CD14-positive monocyte (primary cell): Measurements from ENCODE around the gene TRAPPC14. TPM values are rescaled to one million over a fixed set of nuclear protein-coding genes. Genes with fewer than 3 reads are reported as not detected.

ENCODE experiments used
- DNase-seq, 3 donors: peaks; one replicate each; pipeline ENCODE4 v3.0.0-alpha.2; 2011 to 2022
- H2AFZ ChIP-seq: 2 replicates; pipeline ENCODE4 v1.6.0; 2012; ENCODE audit warnings: mild to moderate bottlenecking, low read depth, low read length, inconsistent platforms; ENCODE audit not compliant: insufficient read depth, poor library complexity, severe bottlenecking
- H3K27ac ChIP-seq, 2 donors: 1 replicate in 1 of 2; 2 replicates in 1 of 2; pipeline ENCODE4 v1.5.1; 2012 to 2013; ENCODE audit warnings: low read length in 2 of 2, control low read depth in 1 of 2, inconsistent platforms in 1 of 2, low read depth in 1 of 2, mild to moderate bottlenecking in 1 of 2
- H3K27me3 ChIP-seq, 2 donors: one replicate each; pipeline versions ENCODE4 v1.6.0 to v1.6.1; 2011 to 2013; ENCODE audit warnings: low read length in 2 of 2; ENCODE audit not compliant: control insufficient read depth in 2 of 2, insufficient read depth in 2 of 2
- H3K36me3 ChIP-seq, 2 donors: replicated peaks in 1 of 2; 1 replicate in 1 of 2; 2 replicates in 1 of 2; pipeline versions ENCODE4 v1.5.1 to v1.6.1; 2012 to 2013; ENCODE audit warnings: low read length in 2 of 2, control low read depth in 1 of 2, inconsistent platforms in 1 of 2, mild to moderate bottlenecking in 1 of 2; ENCODE audit not compliant: insufficient read depth in 2 of 2, control insufficient read depth in 1 of 2
- H3K4me1 ChIP-seq, 2 donors: 1 replicate in 1 of 2; 2 replicates in 1 of 2; pipeline versions ENCODE4 v1.5.1 to v1.6.1; 2012 to 2013; ENCODE audit warnings: low read length in 2 of 2, control low read depth in 1 of 2, inconsistent platforms in 1 of 2, mild to moderate bottlenecking in 1 of 2, moderate library complexity in 1 of 2; ENCODE audit not compliant: insufficient read depth in 2 of 2, control insufficient read depth in 1 of 2
- H3K4me2 ChIP-seq: replicated peaks from 2 replicates; pipeline ENCODE3; 2012; ENCODE audit warnings: low read length, moderate library complexity, mild to moderate bottlenecking; ENCODE audit not compliant: poor library complexity, severe bottlenecking; ENCODE audit errors: extremely low read depth
- H3K4me3 ChIP-seq, 3 experiments: fragments of 200-600 bp in 1 of 3; sonication (generic) in 1 of 3; replicated peaks in 1 of 3; 1 replicate in 2 of 3; 2 replicates in 1 of 3; pipeline ENCODE4 v1.5.1; 2011 to 2013; ENCODE audit warnings: low read length in 3 of 3, mild to moderate bottlenecking in 3 of 3, control low read depth in 2 of 3, low read depth in 2 of 3, inconsistent platforms in 1 of 3, moderate library complexity in 1 of 3
- H3K79me2 ChIP-seq: 2 replicates; pipeline ENCODE4 v1.6.0; 2012; ENCODE audit warnings: mild to moderate bottlenecking, control low read depth, inconsistent platforms, low read length, moderate library complexity; ENCODE audit not compliant: insufficient read depth
- H3K9ac ChIP-seq: 2 replicates; pipeline ENCODE4 v1.6.0; 2017; ENCODE audit warnings: low read length, mild to moderate bottlenecking; ENCODE audit not compliant: insufficient read depth, poor library complexity, severe bottlenecking
- H3K9me3 ChIP-seq, 2 donors: replicated peaks in 1 of 2; 1 replicate in 1 of 2; 2 replicates in 1 of 2; pipeline versions ENCODE4 v1.5.1 to v1.6.1; 2012 to 2013; ENCODE audit warnings: low read length in 2 of 2, control low read depth in 1 of 2; ENCODE audit not compliant: control insufficient read depth in 1 of 2, insufficient read depth in 1 of 2
- H4K20me1 ChIP-seq: 2 replicates; pipeline ENCODE4 v1.6.0; 2012; ENCODE audit warnings: mild to moderate bottlenecking, low read length, control low read depth, moderate library complexity; ENCODE audit not compliant: insufficient read depth
- H3K27ac Mint-ChIP-seq, 7 donors: one replicate each; pipeline ENCODE4 v1.8.0; 2020; ENCODE audit warnings: mild to moderate bottlenecking in 7 of 7, mixed read lengths in 7 of 7, moderate library complexity in 6 of 7, inconsistent platforms in 2 of 7
- H3K27me3 Mint-ChIP-seq, 3 donors: one replicate each; pipeline ENCODE4 v1.8.0; 2021 to 2022; ENCODE audit warnings: low read depth in 3 of 3, mild to moderate bottlenecking in 3 of 3, mixed read lengths in 3 of 3, moderate library complexity in 3 of 3, inconsistent platforms in 1 of 3
- H3K36me3 Mint-ChIP-seq, 2 donors: one replicate each; pipeline ENCODE4 v1.8.0; 2020; ENCODE audit warnings: mixed read lengths in 2 of 2, inconsistent platforms in 1 of 2, mild to moderate bottlenecking in 1 of 2
- H3K4me1 Mint-ChIP-seq: one replicate; pipeline ENCODE4 v1.8.0; 2020; ENCODE audit warnings: mild to moderate bottlenecking, mixed read lengths
- H3K4me3 Mint-ChIP-seq, 2 donors: one replicate each; pipeline ENCODE4 v1.8.0; 2020; ENCODE audit warnings: mild to moderate bottlenecking in 2 of 2, mixed read lengths in 2 of 2, moderate library complexity in 1 of 2
- H3K9me3 Mint-ChIP-seq, 7 donors: one replicate each; pipeline ENCODE4 v1.8.0; 2020 to 2022; ENCODE audit warnings: mixed read lengths in 7 of 7, mild to moderate bottlenecking in 6 of 7, moderate library complexity in 6 of 7, inconsistent platforms in 2 of 7
- WGBS: methylation state at CpG from one replicate; pipeline ENCODE4 v1.1.5; 2013; ENCODE audit warnings: missing lambda C conversion rate; ENCODE audit not compliant: insufficient coverage; 5-methylcytosine and 5-hydroxymethylcytosine counted together
- intact Hi-C, 2 donors: fragments of 100-400 bp; cut with micrococcal nuclease; formaldehyde crosslinking; loops; one replicate each; pipeline versions ENCODE4 v1.15.0 to v1.15.1; 2023
- polyA plus RNA-seq, 3 donors: library from polyadenylated mRNA; depleted of rRNA in 1 of 3; unstranded in 2 of 3; stranded (reverse) in 1 of 3; fragments of 300-500 nt in 2 of 3; fragments of >200 nt in 1 of 3; fragmentation: Illumina TruSeq in 2 of 3; gene quantifications; 1 replicate in 2 of 3; 2 replicates in 1 of 3; pipeline ENCODE4 v1.2.3, GENCODE V29; 2012 to 2021
- TF ChIP-seq, protein P1 (sequence below): fragments of 200-600 bp; IDR thresholded peaks from one replicate; pipeline ENCODE4 v1.8.0; 2022; ENCODE audit warnings: antibody characterized with exemption, mild to moderate bottlenecking

Gene TRAPPC14
- polyA plus RNA-seq, 3 donors: 1.0 to 38.4 (median 1.6) TPM

DNA sequence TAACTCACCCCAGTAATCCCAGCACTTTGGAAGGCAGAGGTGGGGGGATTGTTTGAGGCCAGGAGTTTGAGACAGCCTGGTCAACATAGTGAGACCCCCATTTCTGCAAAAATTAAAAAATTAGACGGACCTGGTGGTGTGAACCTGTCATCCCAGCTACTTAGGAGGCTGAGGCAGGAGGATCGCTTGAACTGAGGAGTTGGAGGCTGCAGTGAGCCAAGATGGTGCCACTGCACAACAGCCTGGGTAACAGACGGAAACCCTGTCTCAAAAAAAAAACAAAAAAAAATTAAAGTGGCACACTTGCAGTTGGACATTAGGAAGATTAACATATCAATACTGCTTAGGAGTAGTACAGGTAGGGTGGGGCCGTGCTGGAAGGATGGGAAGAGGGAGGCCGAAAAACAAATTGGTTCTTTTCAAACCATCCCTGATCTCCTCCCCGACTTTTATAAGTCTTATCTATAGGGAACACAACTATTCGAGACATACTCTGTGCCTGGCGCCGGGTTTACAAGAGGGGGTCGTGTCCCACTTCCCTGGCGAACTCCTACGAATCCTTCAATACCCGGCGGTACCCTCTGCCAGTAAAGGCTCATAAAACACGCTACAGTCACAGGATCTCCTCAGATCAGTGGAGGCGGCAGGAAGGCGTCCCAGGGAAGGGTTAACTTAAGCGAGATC is 40.0 kb downstream of the TRAPPC14 start:
- DNase-seq: no peak

DNA sequence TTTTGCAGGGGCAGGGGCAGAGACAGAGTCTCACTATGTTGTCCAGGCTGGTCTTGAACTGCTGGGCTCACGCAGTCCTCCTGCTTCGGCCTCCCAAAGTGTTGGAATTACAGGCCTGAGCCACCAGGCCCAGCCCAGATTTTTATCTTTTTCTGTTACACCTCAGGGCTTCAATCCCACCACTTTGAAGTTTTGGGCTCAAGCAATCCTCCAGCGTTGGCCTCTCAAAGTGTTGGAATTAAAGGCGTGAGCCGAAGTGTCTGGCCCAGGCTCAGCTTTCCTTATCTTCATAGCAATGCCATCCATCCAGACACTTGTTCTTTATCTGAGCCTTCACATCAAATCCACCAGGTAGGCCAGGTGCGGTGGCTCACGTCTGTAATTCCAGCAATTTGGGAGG is 43.5 kb downstream of the TRAPPC14 start:
- intact Hi-C loops: no loop called here
- H3K27ac ChIP-seq: no peak overlapping the region
- Mint-ChIP-seq H3K27me3 (no peaks in the 10 kb centered on the region), H3K4me3 (no peak overlapping the region), H3K9me3 (no peaks in the 10 kb centered on the region), H3K4me1 (peaks cover 23% of the 10 kb centered on the region), H3K27ac (peak overlapping the region in 1 of 7 donors; percentile 53), H3K36me3 (peaks cover 30 to 51% of the 10 kb centered on the region in 2 donors)
- no peaks in the 10 kb centered on the region for H3K9me3 ChIP-seq
- peaks cover 13 to 16% of the 10 kb centered on the region in 2 donors for H3K4me1 ChIP-seq
- no peaks in the 10 kb centered on the region for H3K27me3 ChIP-seq
- H3K36me3 ChIP-seq: peaks cover 34 to 40% of the 10 kb centered on the region in 2 donors
- no peak overlapping the region for H2AFZ ChIP-seq
- no peak overlapping the region for H3K4me2 ChIP-seq
- H3K4me3 ChIP-seq: no peak overlapping the region
- TF ChIP-seq, protein P1, sequence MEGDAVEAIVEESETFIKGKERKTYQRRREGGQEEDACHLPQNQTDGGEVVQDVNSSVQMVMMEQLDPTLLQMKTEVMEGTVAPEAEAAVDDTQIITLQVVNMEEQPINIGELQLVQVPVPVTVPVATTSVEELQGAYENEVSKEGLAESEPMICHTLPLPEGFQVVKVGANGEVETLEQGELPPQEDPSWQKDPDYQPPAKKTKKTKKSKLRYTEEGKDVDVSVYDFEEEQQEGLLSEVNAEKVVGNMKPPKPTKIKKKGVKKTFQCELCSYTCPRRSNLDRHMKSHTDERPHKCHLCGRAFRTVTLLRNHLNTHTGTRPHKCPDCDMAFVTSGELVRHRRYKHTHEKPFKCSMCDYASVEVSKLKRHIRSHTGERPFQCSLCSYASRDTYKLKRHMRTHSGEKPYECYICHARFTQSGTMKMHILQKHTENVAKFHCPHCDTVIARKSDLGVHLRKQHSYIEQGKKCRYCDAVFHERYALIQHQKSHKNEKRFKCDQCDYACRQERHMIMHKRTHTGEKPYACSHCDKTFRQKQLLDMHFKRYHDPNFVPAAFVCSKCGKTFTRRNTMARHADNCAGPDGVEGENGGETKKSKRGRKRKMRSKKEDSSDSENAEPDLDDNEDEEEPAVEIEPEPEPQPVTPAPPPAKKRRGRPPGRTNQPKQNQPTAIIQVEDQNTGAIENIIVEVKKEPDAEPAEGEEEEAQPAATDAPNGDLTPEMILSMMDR: no peak
- peaks cover 11% of the 10 kb centered on the region for H3K79me2 ChIP-seq
- 98% methylated on average over 6 of the region's 7 CpGs for WGBS
- no peak overlapping the region for H3K9ac ChIP-seq
- no peak for DNase-seq
- H4K20me1 ChIP-seq: no peaks in the 10 kb centered on the region

More for the DNA sequence above, 40.0 kb downstream of the TRAPPC14 start:
- H3K36me3 Mint-ChIP-seq: peaks cover 9 to 19% of the 10 kb centered on the region in 2 donors
- no peaks in the 10 kb centered on the region for H3K9me3 Mint-ChIP-seq
- no peaks in the 10 kb centered on the region for H3K27me3 ChIP-seq
- peak overlapping the region; percentile 91 for H2AFZ ChIP-seq
- peak overlapping the region; percentile 98 for H3K4me2 ChIP-seq
- 22% methylated on average over 16 of the region's 18 CpGs for WGBS
- H3K4me1 Mint-ChIP-seq: peaks cover 34% of the 10 kb centered on the region
- peaks cover 7 to 8% of the 10 kb centered on the region in 2 donors for H3K36me3 ChIP-seq
- peaks cover 28 to 33% of the 10 kb centered on the region in 2 donors for H3K4me1 ChIP-seq
- peak overlapping the region; percentile 97 to 99 (median 99) for H3K27ac Mint-ChIP-seq
- peak overlapping the region; percentile 53 to 91 (median 89) for H3K4me3 ChIP-seq
- peak overlapping the region; percentile 68 to 91 for H3K27ac ChIP-seq
- no peaks in the 10 kb centered on the region for H3K27me3 Mint-ChIP-seq
- intact Hi-C loops: loop anchor here in 1 of 2 donors (1.0 kb wide), 1 partner anchor 9 kb away; no protein-coding TSS in a partner anchor
- peaks cover 15% of the 10 kb centered on the region for H3K79me2 ChIP-seq
- H4K20me1 ChIP-seq: no peaks in the 10 kb centered on the region
- peak overlapping the region; percentile 72 for H3K9ac ChIP-seq
- peak overlapping the region; percentile 90 to 98 for H3K4me3 Mint-ChIP-seq
- TF ChIP-seq, protein P1: no peak
- no peaks in the 10 kb centered on the region for H3K9me3 ChIP-seq
